ENCODE data around the gene ACTL6A. TPM values are rescaled to one million over a fixed set of nuclear protein-coding genes. Genes with fewer than 3 reads are reported as not detected.

The ACTL6A gene
- total and polyA plus RNA-seq, 7 donors, result 28.8 to 65.7 (median 38.6) TPM

DNA sequence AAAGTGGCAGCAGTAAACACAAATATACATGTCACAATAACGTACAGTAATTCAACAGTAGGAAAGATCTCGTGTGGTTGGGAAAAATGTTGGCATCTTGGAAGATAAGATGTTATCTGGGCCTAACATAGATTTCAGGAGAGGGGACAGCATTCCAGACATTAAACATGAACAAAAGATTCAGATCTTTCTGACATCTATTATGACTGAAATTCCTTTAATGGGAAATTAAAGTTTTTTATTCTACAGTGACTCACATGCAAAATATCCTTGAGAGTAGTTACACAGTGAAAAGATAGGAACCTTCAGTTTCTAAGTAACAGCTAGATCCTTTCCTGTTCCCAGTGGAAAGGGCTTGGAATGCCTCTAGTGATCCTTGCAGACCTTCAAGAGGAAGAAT is 51.1 kb downstream of the ACTL6A start:
- peaks cover 0 to 42% (median 9%) of the 10 kb centered on the region in 4 donors for H3K36me3 ChIP-seq
- intact Hi-C loops (cut with DNase I), result no loop called here
- no peak for DNase-seq
- no peaks in the 10 kb centered on the region for H3K9me3 ChIP-seq
- H3K27ac ChIP-seq, result no peak overlapping the region
- 69 to 81% methylated on average over 2 of the region's 2 CpGs for WGBS, 2 donors
- H3K27me3 ChIP-seq, result no peaks in the 10 kb centered on the region
- H3K4me3 ChIP-seq, result no peak overlapping the region
- TF ChIP-seq POLR2AphosphoS5 (IDR thresholded peaks at IDR 0.05), result no peak
- no peak for TF ChIP-seq POLR2A (IDR thresholded peaks at IDR 0.05)
- TF ChIP-seq, protein P1, sequence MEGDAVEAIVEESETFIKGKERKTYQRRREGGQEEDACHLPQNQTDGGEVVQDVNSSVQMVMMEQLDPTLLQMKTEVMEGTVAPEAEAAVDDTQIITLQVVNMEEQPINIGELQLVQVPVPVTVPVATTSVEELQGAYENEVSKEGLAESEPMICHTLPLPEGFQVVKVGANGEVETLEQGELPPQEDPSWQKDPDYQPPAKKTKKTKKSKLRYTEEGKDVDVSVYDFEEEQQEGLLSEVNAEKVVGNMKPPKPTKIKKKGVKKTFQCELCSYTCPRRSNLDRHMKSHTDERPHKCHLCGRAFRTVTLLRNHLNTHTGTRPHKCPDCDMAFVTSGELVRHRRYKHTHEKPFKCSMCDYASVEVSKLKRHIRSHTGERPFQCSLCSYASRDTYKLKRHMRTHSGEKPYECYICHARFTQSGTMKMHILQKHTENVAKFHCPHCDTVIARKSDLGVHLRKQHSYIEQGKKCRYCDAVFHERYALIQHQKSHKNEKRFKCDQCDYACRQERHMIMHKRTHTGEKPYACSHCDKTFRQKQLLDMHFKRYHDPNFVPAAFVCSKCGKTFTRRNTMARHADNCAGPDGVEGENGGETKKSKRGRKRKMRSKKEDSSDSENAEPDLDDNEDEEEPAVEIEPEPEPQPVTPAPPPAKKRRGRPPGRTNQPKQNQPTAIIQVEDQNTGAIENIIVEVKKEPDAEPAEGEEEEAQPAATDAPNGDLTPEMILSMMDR (IDR thresholded peaks at IDR 0.05), result no peak
- TF ChIP-seq EP300 (IDR thresholded peaks at IDR 0.05), result no peak
- H3K4me1 ChIP-seq, result peaks cover 0 to 12% (median 3%) of the 10 kb centered on the region in 4 donors

DNA sequence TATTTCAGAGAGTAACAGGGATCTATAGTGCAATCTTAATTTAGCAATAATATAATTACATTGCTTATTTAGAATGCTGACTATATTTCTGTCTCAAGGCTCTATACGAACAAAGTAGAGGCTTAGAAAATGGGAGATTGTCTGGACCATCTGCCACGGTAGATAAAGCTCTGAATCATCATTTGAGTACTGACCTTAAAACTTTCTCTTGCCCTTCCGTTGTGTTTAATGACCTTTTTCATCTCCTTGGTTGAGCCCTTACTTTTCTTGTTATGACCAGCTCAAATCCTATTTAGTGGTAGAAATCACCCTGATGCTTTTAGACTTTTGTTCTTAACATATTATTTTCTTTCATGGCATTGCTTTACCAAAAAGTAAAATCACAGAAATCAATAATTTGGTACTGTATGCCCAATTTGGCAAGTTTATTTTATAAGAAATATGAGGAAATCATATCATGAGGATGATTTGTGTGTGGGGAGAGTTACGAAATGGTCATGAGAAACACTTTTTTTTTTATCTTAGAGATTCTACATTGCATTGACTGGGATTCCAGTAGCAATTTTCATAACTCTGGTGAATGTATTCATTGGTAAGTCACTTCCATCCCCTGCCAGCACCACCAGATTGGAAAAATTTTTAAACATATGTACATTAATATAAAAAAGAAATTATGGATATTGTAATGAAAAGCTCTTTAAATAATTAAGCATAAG is 52.9 kb downstream of the ACTL6A start:
- intact Hi-C loops (cut with DNase I), result no loop called here
- 86 to 87% methylated on average over 4 of the region's 4 CpGs for WGBS, 2 donors
- no peak for DNase-seq
- peaks cover 1 to 41% (median 13%) of the 10 kb centered on the region in 4 donors for H3K36me3 ChIP-seq
- H3K4me3 ChIP-seq, result no peak overlapping the region
- H3K9me3 ChIP-seq, result no peaks in the 10 kb centered on the region
- H3K4me1 ChIP-seq, result peaks cover 0 to 12% (median 0%) of the 10 kb centered on the region in 4 donors
- no peak for TF ChIP-seq POLR2A (IDR thresholded peaks at IDR 0.05)
- TF ChIP-seq, protein P1 (IDR thresholded peaks at IDR 0.05), result no peak
- TF ChIP-seq POLR2AphosphoS5 (IDR thresholded peaks at IDR 0.05), result no peak
- TF ChIP-seq EP300 (IDR thresholded peaks at IDR 0.05), result no peak
- H3K27me3 ChIP-seq, result no peaks in the 10 kb centered on the region
- H3K27ac ChIP-seq, result no peak overlapping the region

DNA sequence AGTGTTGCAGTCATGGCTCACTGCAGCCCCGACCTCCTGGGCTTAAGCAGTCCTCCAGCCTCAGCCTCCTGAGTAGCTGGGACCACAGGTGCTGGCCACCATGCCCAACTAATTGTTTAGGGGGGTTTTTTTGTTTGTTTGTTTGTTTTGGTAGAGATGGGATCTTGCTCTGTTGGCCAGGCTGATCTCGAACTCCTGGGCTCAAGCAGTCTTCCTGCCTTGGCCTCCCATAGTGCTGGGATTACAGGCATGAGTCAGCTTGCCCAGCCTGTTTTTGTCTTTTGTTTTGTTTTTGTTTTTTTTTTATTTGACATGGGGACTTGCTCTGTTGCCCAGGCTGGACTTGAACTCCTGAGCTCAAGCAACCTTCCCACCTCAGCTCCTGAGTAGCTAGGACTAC is 59.3 kb downstream of the ACTL6A start:
- Histone ChIP-seq H3K27me3 (no peaks in the 10 kb centered on the region), H3K4me1 (no peaks in the 10 kb centered on the region), H3K4me3 (no peak overlapping the region), H3K36me3 (peaks cover 17 to 83% (median 34%) of the 10 kb centered on the region in 4 donors), H3K9me3 (no peaks in the 10 kb centered on the region), H3K27ac (no peak overlapping the region)
- TF ChIP-seq, protein P1 (IDR thresholded peaks at IDR 0.05), result no peak
- TF ChIP-seq POLR2A (IDR thresholded peaks at IDR 0.05) (no peak), EP300 (IDR thresholded peaks at IDR 0.05) (no peak), POLR2AphosphoS5 (IDR thresholded peaks at IDR 0.05) (no peak)
- no peak for DNase-seq
- 97 to 98% methylated on average over 2 of the region's 2 CpGs for WGBS, 2 donors
- intact Hi-C loops (cut with DNase I), result no loop called here

DNA sequence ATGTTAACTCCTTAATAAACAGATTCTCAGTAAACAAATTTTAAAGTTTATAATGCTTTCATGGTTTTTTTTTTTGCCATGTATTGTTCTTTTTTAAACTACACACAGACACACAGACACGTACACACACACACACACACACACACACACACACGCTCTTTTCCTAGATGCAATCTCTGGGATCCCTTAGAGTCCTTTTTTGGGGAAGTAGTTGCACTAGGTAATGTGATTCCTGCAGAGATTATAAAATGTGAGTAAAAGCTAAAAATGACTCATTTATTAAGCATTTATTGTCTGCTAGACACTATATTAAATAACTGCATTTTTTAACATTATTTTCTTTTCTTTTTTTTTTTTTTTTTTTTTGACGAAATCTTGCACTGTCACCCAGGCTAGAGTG is 61.7 kb downstream of the ACTL6A start:
- Histone ChIP-seq H3K9me3 (no peaks in the 10 kb centered on the region), H3K4me3 (no peak overlapping the region), H3K4me1 (no peaks in the 10 kb centered on the region), H3K36me3 (peaks cover 16 to 60% (median 22%) of the 10 kb centered on the region in 4 donors), H3K27ac (no peak overlapping the region), H3K27me3 (no peaks in the 10 kb centered on the region)
- intact Hi-C loops (cut with DNase I), result no loop called here
- TF ChIP-seq, protein P1 (IDR thresholded peaks at IDR 0.05), result no peak
- WGBS, 2 donors, result 82 to 85% methylated on average over 3 of the region's 3 CpGs
- DNase-seq, result no peak
